ENCODE measurements around the gene CHST15. TPM values are rescaled to one million over a fixed set of nuclear protein-coding genes. Genes with fewer than 3 reads are reported as not detected.
A peak's percentile ranks its signal among the peaks of the same experiment; 100 is the strongest.

The CHST15 gene
- total RNA-seq, 4 donors from 2014 or later: 4.0 to 23.0 (median 13.8) TPM

- Histone ChIP-seq H3K27ac (peak overlapping the region in 3 of 4 donors; percentile 25 to 60 (median 48)), H3K27me3 (peaks cover 0 to 25% (median 0%) of the 10 kb centered on the region in 4 donors), H3K36me3 (no peaks in the 10 kb centered on the region), H3K4me1 (peaks cover 34 to 89% (median 53%) of the 10 kb centered on the region in 3 donors), H3K9me3 (no peaks in the 10 kb centered on the region), H3K4me3 (no peak overlapping the region)
- no peak for DNase-seq
- WGBS, 2 donors: 64 to 84% methylated on average over 10 to 17 of the region's 18 CpGs
- TF ChIP-seq CTCF (IDR thresholded peaks at IDR 0.05) (no peak), POLR2A (IDR thresholded peaks at IDR 0.05) (no peak)
- intact Hi-C loops (cut with DNase I): no loop called here
Observed at GRCh38 chr10:124086787-124087671, 6.4 kb downstream of the CHST15 start.

- 79 to 81% methylated on average over 12 to 14 of the region's 14 CpGs for WGBS, 2 donors
- TF ChIP-seq CTCF (IDR thresholded peaks at IDR 0.05) (no peak), POLR2A (IDR thresholded peaks at IDR 0.05) (no peak)
- intact Hi-C loops (cut with DNase I): no loop called here
- peaks cover 0 to 17% (median 0%) of the 10 kb centered on the region in 4 donors for H3K27me3 ChIP-seq
- H3K4me1 ChIP-seq: peaks cover 34 to 87% (median 47%) of the 10 kb centered on the region in 3 donors
- no peaks in the 10 kb centered on the region for H3K9me3 ChIP-seq
- no peaks in the 10 kb centered on the region for H3K36me3 ChIP-seq
- H3K4me3 ChIP-seq: no peak overlapping the region
- peak overlapping the region in 3 of 4 donors; percentile 4 to 60 (median 28) for H3K27ac ChIP-seq
- DNase-seq: no peak
Observed at GRCh38 chr10:124086097-124086710, 7.2 kb downstream of the CHST15 start.

- DNase-seq: no peak
- Histone ChIP-seq H3K36me3 (no peaks in the 10 kb centered on the region), H3K4me1 (peaks cover 33 to 87% (median 46%) of the 10 kb centered on the region in 3 donors), H3K4me3 (no peak overlapping the region), H3K27me3 (peaks cover 0 to 11% (median 0%) of the 10 kb centered on the region in 4 donors), H3K27ac (peak overlapping the region in 2 of 4 donors; percentile 28 to 58), H3K9me3 (no peaks in the 10 kb centered on the region)
- 73 to 91% methylated on average over 3 to 7 of the region's 7 CpGs for WGBS, 2 donors
- intact Hi-C loops (cut with DNase I): no loop called here
- TF ChIP-seq CTCF (IDR thresholded peaks at IDR 0.05) (no peak), POLR2A (IDR thresholded peaks at IDR 0.05) (no peak)
Observed at GRCh38 chr10:124085680-124086079, 7.7 kb downstream of the CHST15 start.

GRCh38 chr10:124084708-124085107 lies 8.7 kb downstream of the CHST15 start:
- Histone ChIP-seq H3K36me3 (no peaks in the 10 kb centered on the region), H3K4me1 (peaks cover 23 to 87% (median 43%) of the 10 kb centered on the region in 3 donors), H3K4me3 (no peak overlapping the region), H3K27ac (peak overlapping the region in 2 of 4 donors; percentile 58 to 63), H3K27me3 (peaks cover 0 to 3% (median 0%) of the 10 kb centered on the region in 4 donors), H3K9me3 (no peaks in the 10 kb centered on the region)
- TF ChIP-seq POLR2A (IDR thresholded peaks at IDR 0.05): no peak
- TF ChIP-seq CTCF (IDR thresholded peaks at IDR 0.05): no peak
- WGBS, 2 donors: 54 to 68% methylated on average over 8 to 9 of the region's 9 CpGs
- no peak for DNase-seq
- intact Hi-C loops (cut with DNase I): no loop called here
